HG03439 (cell line): ENCODE measurements around the gene DNAH2.
"Not testable (repeated sequence)": the region's sequence is repeated elsewhere in the genome, so short reads cannot be mapped to it uniquely, and the experiment has no call there.

ENCODE experiments used
- ATAC-seq: cut with Tn5 transposase; IDR thresholded peaks from one replicate; pipeline ENCODE4 v1.9.1; 2021; ENCODE audit warnings: mild to moderate bottlenecking, moderate library complexity; ENCODE audit not compliant: unreplicated experiment

The DNAH2 gene

DNA sequence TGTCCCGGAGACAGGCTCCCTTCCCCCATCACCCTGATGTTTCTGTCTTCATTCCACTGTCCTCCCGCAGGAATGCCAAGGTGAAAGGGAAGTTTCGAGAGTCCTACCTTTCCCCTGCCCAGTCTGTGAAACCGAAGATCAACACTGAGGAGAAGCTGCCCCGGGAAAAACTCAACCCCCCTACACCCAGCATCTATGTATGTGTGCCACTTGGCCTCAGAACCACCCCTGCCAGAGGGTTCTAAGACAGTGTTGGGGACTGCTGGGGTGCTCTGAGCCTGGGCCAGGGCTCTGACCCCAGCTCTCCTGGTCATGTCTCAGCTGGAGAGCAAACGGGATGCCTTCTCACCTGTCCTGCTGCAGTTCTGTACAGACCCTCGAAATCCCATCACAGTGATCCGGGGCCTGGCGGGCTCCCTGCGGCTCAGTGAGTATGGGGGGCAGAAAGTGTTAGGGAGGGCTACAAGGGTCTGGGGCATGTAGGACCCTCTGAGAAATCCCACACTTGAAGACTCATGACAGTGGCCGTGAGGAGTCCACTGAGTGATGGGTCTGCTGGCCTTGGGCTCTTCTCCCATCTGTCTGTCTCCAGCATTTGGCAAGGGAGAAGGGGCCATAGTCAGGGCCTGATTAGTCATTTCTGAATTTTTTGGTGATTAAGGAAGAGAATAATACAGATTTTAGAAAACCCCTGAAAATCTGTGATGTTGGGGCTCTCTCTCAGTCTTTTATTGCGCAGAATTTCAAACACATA lies 132.4 kb downstream of the DNAH2 start:
- ATAC-seq, result no peak

DNA sequence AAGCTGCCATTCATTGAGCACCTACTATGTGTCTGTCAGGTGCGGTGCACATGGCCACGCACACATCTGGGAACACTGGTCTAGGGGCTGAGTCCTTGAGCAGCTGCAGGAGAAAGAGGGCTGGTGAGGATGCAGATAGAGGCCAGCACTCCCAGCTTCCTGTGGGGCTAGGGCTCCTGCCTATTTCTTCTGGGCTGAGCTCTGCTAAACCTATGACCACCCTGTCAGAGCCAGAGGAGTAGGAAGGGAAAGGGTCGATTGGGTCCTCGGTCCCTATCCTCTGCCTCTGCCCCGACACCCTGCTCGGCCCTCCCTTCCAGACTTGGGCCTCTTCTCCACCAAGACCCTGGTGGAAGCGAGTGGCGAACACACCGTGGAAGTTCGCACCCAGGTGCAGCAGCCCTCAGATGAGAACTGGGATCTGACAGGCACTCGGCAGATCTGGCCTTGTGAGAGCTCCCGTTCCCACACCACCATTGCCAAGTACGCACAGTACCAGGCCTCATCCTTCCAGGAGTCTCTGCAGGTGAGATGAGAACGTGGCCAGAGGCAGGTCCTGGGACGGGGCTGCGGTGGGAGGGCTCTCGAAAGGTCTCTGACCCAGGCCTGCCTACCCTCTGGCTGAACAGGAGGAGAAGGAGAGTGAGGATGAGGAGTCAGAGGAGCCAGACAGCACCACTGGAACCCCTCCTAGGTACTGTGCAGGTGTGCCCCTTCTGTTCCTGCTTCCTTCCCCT lies 133.3 kb downstream of the DNAH2 start:
- no peak for ATAC-seq

DNA sequence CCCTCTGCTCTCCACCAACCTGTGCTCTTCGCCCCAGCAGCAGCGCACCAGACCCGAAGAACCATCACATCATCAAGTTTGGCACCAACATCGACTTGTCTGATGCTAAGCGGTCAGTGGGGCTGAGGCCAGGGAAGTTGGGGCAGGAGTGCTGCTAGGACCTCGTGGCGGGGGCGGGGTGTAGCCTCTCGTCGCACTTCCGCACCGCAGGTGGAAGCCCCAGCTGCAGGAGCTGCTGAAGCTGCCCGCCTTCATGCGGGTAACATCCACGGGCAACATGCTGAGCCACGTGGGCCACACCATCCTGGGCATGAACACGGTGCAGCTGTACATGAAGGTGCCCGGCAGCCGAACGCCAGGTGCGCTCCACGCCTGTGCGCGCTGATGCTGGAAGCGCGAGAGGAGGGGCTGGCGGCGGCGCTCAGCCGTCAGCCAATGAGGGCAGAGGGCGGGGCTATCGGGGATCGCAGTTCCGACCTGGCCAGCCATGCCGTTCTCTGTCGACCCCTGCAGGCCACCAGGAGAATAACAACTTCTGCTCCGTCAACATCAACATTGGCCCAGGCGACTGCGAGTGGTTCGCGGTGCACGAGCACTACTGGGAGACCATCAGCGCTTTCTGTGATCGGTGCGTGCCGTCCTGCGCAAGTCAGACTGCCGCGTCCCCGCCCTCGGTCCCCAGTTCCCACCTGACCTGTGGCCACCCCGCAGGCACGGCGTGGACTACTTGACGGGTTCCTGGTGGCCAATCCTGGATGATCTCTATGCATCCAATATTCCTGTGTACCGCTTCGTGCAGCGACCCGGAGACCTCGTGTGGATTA lies 134.1 kb downstream of the DNAH2 start:
- ATAC-seq, result peak; percentile 67

DNA sequence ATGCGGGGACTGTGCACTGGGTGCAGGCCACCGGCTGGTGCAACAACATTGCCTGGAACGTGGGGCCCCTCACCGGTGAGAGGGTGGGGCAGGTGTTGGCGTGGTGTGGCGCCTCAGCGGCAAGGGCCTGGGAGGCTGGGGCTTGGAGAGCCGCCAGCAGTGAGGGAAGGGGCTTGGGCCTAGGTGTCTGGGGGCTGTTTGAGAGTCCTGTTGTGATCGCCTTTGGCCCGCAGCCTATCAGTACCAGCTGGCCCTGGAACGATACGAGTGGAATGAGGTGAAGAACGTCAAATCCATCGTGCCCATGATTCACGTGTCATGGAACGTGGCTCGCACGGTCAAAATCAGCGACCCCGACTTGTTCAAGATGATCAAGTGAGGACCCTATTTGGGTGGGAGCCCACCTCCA lies 134.7 kb downstream of the DNAH2 start:
- no peak for ATAC-seq

DNA sequence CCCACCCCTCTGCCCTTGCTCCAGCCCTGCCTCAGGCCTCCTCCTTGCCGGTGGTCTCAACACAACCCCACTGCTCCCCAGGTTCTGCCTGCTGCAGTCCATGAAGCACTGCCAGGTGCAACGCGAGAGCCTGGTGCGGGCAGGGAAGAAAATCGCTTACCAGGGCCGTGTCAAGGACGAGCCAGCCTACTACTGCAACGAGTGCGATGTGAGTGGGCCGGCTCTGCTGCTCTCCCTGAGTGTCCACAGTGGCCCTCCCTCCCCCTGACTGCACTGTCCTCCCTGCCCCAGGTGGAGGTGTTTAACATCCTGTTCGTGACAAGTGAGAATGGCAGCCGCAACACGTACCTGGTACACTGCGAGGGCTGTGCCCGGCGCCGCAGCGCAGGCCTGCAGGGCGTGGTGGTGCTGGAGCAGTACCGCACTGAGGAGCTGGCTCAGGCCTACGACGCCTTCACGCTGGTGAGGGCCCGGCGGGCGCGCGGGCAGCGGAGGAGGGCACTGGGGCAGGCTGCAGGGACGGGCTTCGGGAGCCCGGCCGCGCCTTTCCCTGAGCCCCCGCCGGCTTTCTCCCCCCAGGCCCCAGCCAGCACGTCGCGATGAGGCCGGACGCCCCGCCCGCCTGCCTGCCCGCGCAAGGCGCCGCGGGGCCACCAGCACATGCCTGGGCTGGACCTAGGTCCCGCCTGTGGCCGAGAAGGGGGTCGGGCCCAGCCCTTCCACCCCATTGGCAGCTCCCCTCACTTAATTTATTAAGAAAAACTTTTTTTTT lies 135.6 kb downstream of the DNAH2 start:
- ATAC-seq, result no peak

DNA sequence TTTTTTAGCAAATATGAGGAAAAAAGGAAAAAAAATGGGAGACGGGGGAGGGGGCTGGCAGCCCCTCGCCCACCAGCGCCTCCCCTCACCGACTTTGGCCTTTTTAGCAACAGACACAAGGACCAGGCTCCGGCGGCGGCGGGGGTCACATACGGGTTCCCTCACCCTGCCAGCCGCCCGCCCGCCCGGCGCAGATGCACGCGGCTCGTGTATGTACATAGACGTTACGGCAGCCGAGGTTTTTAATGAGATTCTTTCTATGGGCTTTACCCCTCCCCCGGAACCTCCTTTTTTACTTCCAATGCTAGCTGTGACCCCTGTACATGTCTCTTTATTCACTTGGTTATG lies 136.1 kb downstream of the DNAH2 start:
- ATAC-seq, result no peak

DNA sequence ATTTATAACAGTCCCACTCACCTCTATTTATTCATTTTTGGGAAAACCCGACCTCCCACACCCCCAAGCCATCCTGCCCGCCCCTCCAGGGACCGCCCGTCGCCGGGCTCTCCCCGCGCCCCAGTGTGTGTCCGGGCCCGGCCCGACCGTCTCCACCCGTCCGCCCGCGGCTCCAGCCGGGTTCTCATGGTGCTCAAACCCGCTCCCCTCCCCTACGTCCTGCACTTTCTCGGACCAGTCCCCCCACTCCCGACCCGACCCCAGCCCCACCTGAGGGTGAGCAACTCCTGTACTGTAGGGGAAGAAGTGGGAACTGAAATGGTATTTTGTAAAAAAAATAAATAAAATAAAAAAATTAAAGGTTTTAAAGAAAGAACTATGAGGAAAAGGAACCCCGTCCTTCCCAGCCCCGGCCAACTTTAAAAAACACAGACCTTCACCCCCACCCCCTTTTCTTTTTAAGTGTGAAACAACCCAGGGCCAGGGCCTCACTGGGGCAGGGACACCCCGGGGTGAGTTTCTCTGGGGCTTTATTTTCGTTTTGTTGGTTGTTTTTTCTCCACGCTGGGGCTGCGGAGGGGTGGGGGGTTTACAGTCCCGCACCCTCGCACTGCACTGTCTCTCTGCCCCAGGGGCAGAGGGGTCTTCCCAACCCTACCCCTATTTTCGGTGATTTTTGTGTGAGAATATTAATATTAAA lies 136.7 kb downstream of the DNAH2 start:
- no peak for ATAC-seq

DNA sequence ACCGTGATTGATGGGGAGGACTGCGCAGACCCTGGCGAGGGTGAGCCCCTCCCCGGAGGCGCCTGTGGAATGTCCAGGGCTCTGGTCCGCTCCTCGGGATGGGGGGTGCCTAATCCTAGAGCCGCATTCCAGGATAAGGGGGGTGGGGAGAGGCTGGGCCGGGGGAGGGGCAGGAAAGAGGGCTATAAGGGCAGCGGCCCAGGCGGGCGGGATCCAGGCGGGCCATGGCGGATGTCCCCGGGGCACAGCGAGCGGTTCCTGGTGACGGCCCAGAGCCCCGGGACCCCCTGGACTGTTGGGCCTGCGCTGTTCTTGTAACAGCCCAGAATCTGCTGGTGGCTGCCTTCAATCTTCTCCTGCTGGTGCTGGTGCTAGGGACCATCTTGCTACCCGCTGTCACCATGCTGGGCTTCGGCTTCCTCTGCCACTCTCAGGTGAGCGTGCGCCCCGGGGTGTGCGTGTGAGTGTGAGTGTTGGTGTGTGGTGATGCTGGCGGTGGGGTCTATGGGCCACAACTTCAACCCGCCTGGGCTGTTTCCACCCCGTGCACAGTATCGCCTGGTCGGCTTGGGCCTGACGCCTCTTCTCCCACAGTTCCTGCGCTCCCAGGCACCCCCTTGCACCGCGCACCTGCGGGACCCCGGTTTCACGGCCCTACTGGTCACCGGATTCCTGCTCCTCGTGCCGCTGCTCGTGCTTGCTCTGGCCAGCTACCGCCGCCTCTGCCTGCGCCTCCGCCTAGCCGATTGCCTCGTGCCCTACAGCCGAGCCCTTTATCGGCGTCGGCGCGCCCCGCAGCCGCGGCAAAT lies 137.5 kb downstream of the DNAH2 start, which contains the start of gene TMEM88:
TSS of gene TMEM88 (plus strand) at position 216 of the 809 bp plus-strand sequence. CDS start at position 225, 9 bp downstream.
- ATAC-seq, result no peak

DNA sequence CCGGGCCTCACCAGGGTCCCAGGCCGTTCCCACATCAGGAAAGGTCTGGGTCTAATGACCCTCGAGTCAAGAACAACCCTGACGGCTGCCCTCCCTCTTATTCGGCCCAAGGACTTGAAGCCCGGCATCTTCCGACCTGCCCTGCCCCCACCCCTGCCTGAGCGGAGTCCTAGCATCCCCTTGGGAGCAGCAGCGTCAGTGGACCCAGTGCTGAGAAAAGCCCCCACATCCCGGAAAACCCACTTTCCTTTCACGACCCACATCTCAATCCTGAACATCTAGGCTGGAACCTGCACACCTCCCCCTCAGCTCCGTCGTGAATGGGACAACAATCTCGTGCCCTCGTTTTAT lies 138.1 kb downstream of the DNAH2 start:
- ATAC-seq, result no peak

DNA sequence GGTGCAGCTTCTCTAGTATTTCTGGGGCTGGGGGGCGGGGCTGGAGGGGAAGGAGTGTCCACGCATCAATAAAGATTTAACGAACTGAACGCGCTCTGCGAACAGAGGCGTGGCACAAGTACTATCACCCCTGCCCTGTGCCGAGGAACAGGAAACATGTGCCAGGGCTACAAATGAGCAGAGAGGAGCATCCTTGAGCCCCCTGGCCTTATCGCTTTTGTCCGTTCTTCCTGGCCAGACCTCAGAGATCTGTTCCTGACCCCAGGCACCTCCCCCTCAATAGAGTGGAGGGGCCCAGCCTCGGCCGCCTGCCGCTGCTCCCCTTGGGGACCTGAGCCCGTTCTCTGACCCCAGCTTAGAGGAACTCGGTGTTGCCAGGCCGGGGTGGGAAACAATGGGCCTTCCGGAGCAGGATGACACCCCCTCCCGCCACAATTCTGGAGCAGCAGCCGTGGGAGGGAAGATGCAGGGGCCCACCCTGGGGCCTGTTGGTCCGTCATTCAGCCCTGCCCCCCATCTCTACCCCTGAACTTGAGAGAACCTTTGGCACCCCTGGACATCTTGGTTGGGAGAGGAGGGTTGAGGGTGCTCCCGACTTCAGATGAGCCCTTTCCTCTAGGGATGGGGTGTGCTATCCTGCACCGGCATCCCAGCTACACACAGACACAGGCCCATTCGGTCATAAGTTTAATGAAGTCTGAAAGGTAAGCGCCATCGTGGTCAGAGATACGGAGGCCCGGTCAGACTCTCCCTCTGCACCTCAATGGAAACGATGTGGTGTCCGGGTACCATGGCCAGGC lies 138.7 kb downstream of the DNAH2 start:
- ATAC-seq, result no peak

DNA sequence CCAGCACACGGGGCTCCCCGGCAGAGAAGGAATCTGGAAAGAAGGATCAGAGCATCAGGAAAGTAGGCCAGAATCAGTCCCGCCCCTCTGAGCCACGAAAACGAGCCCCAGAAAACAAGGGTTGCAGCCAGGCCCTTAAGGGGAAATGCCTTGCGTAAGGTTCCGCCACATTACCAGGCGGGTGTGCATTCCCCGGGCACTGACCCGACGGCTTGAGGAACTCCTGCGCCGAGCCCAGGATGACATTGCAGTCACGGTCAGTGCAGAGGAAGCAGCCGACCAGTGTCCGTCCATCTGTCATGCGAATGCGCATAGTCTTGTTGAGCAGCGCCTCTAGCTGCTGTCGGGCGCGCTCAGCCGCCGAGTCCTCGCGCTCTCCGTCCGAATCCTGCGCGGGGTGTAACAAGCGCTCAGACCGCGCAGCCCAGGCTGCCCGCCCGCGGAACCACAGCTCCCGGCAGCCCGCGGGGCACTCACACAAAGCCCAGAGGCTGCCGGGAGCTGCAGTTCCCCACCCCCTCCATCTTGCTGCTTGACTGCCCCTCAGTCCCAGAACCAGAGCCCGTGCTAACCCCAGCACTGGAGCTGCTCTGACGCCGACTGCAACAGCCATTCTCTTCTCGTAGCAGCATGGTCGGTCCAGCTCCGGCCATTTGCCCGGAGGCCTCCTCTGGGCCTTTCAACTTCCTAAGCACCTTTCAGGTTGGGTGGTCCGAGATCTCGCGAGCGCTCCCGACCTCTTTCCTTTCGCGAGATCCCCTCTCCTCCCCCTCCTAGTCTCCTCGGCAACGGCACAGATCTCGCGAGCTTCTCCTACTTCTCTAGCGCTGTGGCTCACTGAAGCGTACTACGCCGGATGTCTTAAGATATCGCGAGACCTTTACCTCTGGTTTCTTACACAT lies 139.5 kb downstream of the DNAH2 start, which contains the start of gene NAA38:
TSS of gene NAA38 (minus strand) at position 749 of the 902 bp plus-strand sequence. CDS start at position 653, 96 bp downstream.
- peak; percentile 72 for ATAC-seq

DNA sequence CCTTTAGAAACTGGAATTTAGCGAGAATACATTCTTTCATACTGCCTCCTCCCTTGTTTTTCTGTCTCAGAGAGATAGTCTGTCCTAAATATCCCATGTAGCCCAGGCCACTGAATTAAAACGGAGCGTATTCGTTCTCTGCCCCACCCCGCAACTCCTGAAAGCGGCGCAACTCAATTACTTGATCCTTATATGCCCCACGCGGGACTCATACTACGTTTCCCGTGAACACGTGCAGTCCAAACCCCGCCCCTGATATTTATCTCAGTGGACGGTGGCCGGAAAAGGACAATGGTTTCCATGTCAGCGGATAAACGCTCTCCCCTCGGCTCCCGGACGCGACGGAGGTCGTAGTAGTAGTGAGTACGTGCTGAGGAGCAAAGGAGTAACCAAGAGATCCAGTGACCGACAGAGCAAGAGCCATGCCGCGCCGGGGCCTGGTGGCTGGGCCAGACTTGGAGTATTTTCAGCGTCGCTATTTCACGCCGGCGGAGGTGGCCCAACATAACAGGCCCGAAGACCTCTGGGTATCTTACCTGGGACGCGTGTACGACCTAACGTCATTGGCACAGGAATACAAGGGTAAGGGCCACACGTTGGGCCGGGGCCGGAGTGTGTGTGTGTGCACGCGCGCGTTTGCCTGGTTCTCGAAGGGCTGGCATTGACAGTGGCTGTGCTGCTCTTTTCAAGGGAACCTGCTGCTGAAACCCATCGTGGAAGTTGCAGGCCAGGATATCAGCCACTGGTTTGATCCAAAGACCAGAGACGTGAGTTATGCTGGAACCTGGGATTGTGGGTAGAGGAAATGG lies 140.4 kb downstream of the DNAH2 start, which contains the start of gene CYB5D1:
TSS of gene CYB5D1 (plus strand) at position 291 of the 809 bp plus-strand sequence. CDS start at position 423, 132 bp downstream.
- ATAC-seq, result peak; percentile 40

DNA sequence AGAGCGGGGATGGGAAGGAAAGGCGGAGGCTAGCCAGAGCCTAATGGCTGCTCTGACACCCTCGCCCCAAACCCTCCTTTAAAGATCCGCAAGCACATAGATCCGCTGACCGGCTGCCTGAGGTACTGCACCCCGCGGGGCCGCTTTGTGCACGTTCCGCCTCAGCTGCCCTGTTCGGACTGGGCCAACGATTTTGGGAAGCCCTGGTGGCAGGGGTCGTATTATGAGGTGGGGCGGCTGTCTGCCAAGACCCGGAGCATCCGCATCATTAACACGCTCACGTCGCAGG lies 140.9 kb downstream of the DNAH2 start:
- ATAC-seq, result no peak

DNA sequence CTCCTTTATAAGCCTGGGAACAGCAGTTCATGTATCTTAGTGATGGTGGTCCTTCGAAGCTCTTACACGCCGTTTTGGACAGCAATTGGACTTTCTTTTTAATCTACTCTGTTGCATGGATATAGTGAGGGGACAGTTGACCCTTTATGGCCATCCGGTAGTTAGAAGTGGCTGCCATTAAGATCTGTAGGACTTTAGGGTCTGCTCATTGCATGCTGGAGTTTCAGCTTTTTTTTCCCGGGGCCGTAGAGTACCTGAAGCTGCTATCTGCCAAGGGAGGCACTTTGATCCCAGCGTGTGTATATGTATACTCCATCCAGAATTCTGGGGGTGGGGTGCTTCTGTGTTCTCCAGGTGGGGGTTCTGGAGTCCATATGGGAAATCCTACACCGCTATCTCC lies 141.5 kb downstream of the DNAH2 start:
- no peak for ATAC-seq

DNA sequence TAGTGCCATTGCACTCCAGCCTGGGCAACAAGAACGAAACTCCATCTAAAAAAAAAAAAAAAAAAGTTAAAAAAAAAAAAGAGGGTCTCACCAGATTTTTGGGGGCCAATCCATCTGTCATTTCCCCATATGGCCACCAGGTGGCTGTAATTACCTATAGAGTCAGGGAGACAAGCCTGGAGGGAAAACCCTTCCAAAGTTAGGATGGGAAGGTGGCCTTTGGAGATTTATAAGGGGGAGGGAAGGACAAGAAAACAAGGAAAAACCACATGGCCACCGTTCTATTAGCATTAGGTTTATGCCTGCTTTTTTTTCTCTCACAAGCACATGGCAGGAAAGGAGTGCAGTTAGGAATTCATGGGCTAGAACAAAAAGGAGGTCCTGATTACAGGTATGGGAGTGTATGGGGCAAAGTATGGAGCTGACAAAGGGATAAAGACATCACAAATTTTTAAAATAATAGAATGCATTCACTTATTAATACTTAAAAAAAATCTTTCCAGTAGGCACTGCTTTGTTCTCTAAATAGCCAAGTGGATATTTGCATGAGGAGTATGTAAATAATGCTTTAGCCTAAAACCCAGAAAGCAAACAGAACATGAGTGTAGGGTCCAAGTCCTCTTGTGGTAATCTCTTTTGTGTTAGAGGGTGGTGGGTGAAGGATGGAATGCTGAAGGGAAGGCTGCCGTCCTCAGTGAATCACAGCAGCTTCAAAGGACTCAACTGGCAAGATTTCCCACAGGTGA lies 145.3 kb downstream of the DNAH2 start:
- no peak for ATAC-seq

DNA sequence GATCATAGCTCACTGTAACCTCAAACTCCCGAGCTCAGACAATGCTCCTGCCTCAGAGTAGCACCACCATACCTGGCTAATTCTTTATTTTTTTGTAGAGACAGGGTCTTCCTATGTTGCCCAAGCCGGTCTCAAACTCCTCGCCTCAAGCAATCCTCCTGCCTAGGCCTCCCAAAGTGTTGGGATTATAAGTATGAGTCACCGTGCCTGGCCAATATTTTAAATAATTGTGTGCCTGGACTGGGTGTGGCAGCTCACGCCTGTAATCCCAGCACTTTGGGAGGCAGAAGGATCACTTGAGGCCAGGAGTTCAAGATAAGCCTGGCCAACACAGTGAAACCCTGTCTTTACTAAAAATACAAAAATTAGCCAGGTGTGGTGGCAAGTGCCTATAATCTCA lies 146.8 kb downstream of the DNAH2 start:
- ATAC-seq, result not testable (repeated sequence)
